Measurements from ENCODE around the gene KRTAP1-3.
"Not testable (repeated sequence)": the region's sequence is repeated elsewhere in the genome, so short reads cannot be mapped to it uniquely, and the experiment has no call there.

Gene KRTAP1-3

GRCh38 chr17:41058741-41059140 lies 24.1 kb upstream of the KRTAP1-3 start:
- H3K4me3 ChIP-seq (IDR thresholded peaks at IDR 0.05; ENCODE audit: insufficient read depth, low read depth, low read length): no peak overlapping the region
- H3K27me3 ChIP-seq (ENCODE audit: insufficient read depth, low read depth): no peaks in the 10 kb centered on the region
- no peak overlapping the region for H2AFZ ChIP-seq (ENCODE audit: low read depth)
- no peaks in the 10 kb centered on the region for H3K79me2 ChIP-seq (ENCODE audit: insufficient read depth, low read depth)
- no peak for TF ChIP-seq CTCF (conservative IDR thresholded peaks at IDR 0.05; ENCODE audit: low read depth, low read length)
- no peaks in the 10 kb centered on the region for H3K4me1 ChIP-seq (ENCODE audit: low read depth, poor library complexity, severe bottlenecking)
- no peak overlapping the region for H3K4me2 ChIP-seq
- no peaks in the 10 kb centered on the region for H3K36me3 ChIP-seq (ENCODE audit: insufficient read depth)
- H3K27ac ChIP-seq: no peak overlapping the region
- no peaks in the 10 kb centered on the region for H4K20me1 ChIP-seq (ENCODE audit: insufficient read depth)
- no peak overlapping the region for H3K9ac ChIP-seq

GRCh38 chr17:41057547-41057946 lies 22.9 kb upstream of the KRTAP1-3 start:
- Histone ChIP-seq H4K20me1 (ENCODE audit: insufficient read depth) (no peaks in the 10 kb centered on the region), H3K9ac (no peak overlapping the region), H3K4me1 (ENCODE audit: low read depth, poor library complexity, severe bottlenecking) (no peaks in the 10 kb centered on the region), H3K79me2 (ENCODE audit: insufficient read depth, low read depth) (no peaks in the 10 kb centered on the region), H3K4me3 (IDR thresholded peaks at IDR 0.05; ENCODE audit: insufficient read depth, low read depth, low read length) (no peak overlapping the region), H2AFZ (ENCODE audit: low read depth) (no peak overlapping the region), H3K36me3 (ENCODE audit: insufficient read depth) (no peaks in the 10 kb centered on the region), H3K4me2 (no peak overlapping the region), H3K27ac (no peak overlapping the region), H3K27me3 (ENCODE audit: insufficient read depth, low read depth) (no peaks in the 10 kb centered on the region)
- no peak for TF ChIP-seq CTCF (conservative IDR thresholded peaks at IDR 0.05; ENCODE audit: low read depth, low read length)

GRCh38 chr17:41055130-41055529 lies 20.5 kb upstream of the KRTAP1-3 start, which contains the start of gene KRTAP2-2:
Gene KRTAP2-2, minus strand, starts transcription at chr17:41055230. Its CDS starts 19 bp downstream, at chr17:41055211.
- not testable (repeated sequence) for H3K27ac ChIP-seq; H3K9ac ChIP-seq; H3K36me3 ChIP-seq (ENCODE audit: insufficient read depth); H3K4me3 ChIP-seq (IDR thresholded peaks at IDR 0.05; ENCODE audit: insufficient read depth, low read depth, low read length); H3K27me3 ChIP-seq (ENCODE audit: insufficient read depth, low read depth); H3K4me1 ChIP-seq (ENCODE audit: low read depth, poor library complexity, severe bottlenecking); H2AFZ ChIP-seq (ENCODE audit: low read depth); H4K20me1 ChIP-seq (ENCODE audit: insufficient read depth); H3K79me2 ChIP-seq (ENCODE audit: insufficient read depth, low read depth); H3K4me2 ChIP-seq

- not testable (repeated sequence) for H3K27me3 ChIP-seq (ENCODE audit: insufficient read depth, low read depth); H3K27ac ChIP-seq; H3K9ac ChIP-seq; H3K79me2 ChIP-seq (ENCODE audit: insufficient read depth, low read depth); H3K36me3 ChIP-seq (ENCODE audit: insufficient read depth); H2AFZ ChIP-seq (ENCODE audit: low read depth); H3K4me1 ChIP-seq (ENCODE audit: low read depth, poor library complexity, severe bottlenecking); H4K20me1 ChIP-seq (ENCODE audit: insufficient read depth); H3K4me3 ChIP-seq (IDR thresholded peaks at IDR 0.05; ENCODE audit: insufficient read depth, low read depth, low read length); H3K4me2 ChIP-seq
These were observed 19.9 kb upstream of the KRTAP1-3 start for GRCh38 chr17:41054556-41054955.

GRCh38 chr17:41054025-41054424 lies 19.4 kb upstream of the KRTAP1-3 start:
- TF ChIP-seq CTCF (conservative IDR thresholded peaks at IDR 0.05; ENCODE audit: low read depth, low read length): no peak
- Histone ChIP-seq H3K36me3 (ENCODE audit: insufficient read depth) (no peaks in the 10 kb centered on the region), H3K9ac (no peak overlapping the region), H3K27me3 (ENCODE audit: insufficient read depth, low read depth) (no peaks in the 10 kb centered on the region), H4K20me1 (ENCODE audit: insufficient read depth) (no peaks in the 10 kb centered on the region), H3K27ac (no peak overlapping the region), H3K4me3 (IDR thresholded peaks at IDR 0.05; ENCODE audit: insufficient read depth, low read depth, low read length) (no peak overlapping the region), H3K4me2 (no peak overlapping the region), H2AFZ (ENCODE audit: low read depth) (no peak overlapping the region), H3K79me2 (ENCODE audit: insufficient read depth, low read depth) (no peaks in the 10 kb centered on the region), H3K4me1 (ENCODE audit: low read depth, poor library complexity, severe bottlenecking) (no peaks in the 10 kb centered on the region)

Measured in KMS-11 (cell line).